IPS-18a (cell line): ENCODE results near the gene APBA3.

Experiments used
- H3K27ac ChIP-seq: one replicate; pipeline ENCODE4 v1.5.1; 2013; ENCODE audit warnings: low read length
- H3K27me3 ChIP-seq: one replicate; pipeline ENCODE4 v1.6.1; 2013; ENCODE audit warnings: mild to moderate bottlenecking, low read length; ENCODE audit not compliant: control insufficient read depth, insufficient read depth
- H3K36me3 ChIP-seq: one replicate; pipeline ENCODE4 v1.6.1; 2013; ENCODE audit warnings: low read depth, low read length; ENCODE audit not compliant: control insufficient read depth
- H3K4me1 ChIP-seq: one replicate; pipeline ENCODE4 v1.6.1; 2013; ENCODE audit warnings: low read depth, low read length; ENCODE audit not compliant: control insufficient read depth
- H3K4me3 ChIP-seq: one replicate; pipeline ENCODE4 v1.5.1; 2013; ENCODE audit warnings: low read length
- H3K9ac ChIP-seq: one replicate; pipeline ENCODE4 v1.6.1; 2013; ENCODE audit warnings: mild to moderate bottlenecking, low read length, moderate library complexity
- H3K9me3 ChIP-seq: one replicate; pipeline ENCODE4 v1.6.1; 2013; ENCODE audit warnings: low read depth, low read length; ENCODE audit not compliant: control insufficient read depth

Gene APBA3

DNA sequence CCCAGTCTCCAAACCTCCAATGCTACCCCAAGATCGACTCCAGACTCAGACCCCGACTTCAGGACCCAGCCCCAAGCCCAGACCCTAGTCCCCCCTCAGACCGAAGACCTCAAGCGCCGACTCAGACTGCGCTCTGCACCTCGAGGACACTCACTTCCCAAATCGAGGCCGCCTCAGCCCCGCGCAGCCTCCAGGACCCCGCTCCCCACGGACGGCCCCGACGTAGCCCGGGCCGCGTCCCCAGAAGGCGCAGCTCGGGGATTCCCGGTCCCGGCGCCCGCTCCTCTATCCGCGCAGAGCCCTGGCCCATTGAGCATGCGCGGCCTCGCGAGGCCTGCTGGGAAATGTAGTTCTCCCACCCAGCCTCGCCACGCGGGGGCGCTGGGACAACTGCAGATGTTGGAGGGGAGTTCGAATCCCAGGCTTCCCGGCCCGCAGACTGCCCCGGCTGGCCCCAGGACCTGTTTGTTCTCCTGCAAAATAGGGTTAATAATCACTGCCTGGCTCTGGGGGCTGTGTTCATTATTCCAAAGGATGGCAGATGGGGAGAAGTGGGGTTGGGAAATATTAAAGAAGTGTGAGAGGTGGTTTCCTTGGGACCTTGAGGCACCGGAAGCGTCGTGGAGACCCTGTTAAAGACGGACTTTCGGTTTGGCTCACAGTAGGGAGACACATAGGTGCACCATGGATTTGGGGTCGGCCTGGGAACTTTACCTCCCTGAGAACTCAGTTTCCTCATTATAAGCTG, at the start of gene APBA3:
Gene APBA3, minus strand, starts transcription at position 311 of the 748 bp plus-strand sequence. CDS start 1,428 bp downstream, outside the sequence.
- Histone ChIP-seq H3K9me3 (no peaks in the 10 kb centered on the region), H3K9ac (peak within 1 kb of the TSS; percentile 90), H3K27me3 (no peaks in the 10 kb centered on the region), H3K36me3 (peaks cover 10% of the 10 kb centered on the region), H3K4me3 (peak within 1 kb of the TSS; percentile 99), H3K27ac (peak within 1 kb of the TSS; percentile 68), H3K4me1 (no peaks in the 10 kb centered on the region)

- H3K4me1 ChIP-seq, result no peaks in the 10 kb centered on the region
- H3K27me3 ChIP-seq, result no peaks in the 10 kb centered on the region
- H3K4me3 ChIP-seq, result no peak overlapping the region
- H3K9ac ChIP-seq, result no peak overlapping the region
- H3K36me3 ChIP-seq, result no peaks in the 10 kb centered on the region
- no peaks in the 10 kb centered on the region for H3K9me3 ChIP-seq
- no peak overlapping the region for H3K27ac ChIP-seq
These were observed 49.3 kb upstream of the APBA3 start for GRCh38 chr19:3810708-3811355.

DNA sequence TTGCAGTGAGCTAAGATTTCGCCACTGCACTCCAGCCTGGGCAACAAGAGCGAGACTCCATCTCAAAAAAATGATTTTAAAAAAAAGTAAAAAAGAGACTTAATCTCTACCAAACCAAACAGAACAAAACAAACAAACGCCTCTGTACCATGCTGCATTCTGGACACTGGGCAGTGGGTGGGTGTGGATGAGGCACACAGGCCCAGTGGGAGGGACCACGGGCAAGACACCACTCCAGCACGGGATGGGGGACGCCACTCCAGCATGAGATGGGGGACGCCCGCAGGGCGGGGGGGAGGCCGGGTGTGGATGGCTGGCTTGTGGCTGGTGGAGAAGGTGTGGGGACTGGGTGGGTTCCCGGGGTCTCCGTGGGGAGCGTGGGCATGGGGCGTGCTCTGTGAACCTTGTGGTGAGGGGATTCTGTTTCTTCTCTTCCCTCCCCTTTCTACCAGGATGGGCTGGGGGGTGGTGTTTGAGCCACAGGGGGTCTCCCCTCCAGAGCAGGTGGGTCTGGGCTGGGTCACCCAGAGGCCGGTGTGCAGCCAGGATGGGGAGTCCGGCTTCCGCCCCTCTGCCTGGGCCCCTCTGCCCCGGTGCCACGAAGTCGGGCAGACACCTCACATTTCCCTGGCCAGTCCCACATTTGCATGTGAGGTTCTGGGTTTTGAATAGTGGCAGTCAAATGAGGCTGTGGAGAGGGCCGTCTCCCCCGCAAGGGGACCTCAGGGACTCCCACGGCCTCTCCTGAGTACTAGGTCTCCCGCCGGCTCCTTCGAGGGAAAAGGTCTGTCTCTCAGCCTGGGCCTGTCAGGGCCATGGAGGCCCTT, 48.6 kb upstream of the APBA3 start:
- no peaks in the 10 kb centered on the region for H3K27me3 ChIP-seq
- H3K4me3 ChIP-seq, result no peak overlapping the region
- H3K27ac ChIP-seq, result no peak overlapping the region
- H3K4me1 ChIP-seq, result no peaks in the 10 kb centered on the region
- no peak overlapping the region for H3K9ac ChIP-seq
- no peaks in the 10 kb centered on the region for H3K36me3 ChIP-seq
- no peaks in the 10 kb centered on the region for H3K9me3 ChIP-seq

DNA sequence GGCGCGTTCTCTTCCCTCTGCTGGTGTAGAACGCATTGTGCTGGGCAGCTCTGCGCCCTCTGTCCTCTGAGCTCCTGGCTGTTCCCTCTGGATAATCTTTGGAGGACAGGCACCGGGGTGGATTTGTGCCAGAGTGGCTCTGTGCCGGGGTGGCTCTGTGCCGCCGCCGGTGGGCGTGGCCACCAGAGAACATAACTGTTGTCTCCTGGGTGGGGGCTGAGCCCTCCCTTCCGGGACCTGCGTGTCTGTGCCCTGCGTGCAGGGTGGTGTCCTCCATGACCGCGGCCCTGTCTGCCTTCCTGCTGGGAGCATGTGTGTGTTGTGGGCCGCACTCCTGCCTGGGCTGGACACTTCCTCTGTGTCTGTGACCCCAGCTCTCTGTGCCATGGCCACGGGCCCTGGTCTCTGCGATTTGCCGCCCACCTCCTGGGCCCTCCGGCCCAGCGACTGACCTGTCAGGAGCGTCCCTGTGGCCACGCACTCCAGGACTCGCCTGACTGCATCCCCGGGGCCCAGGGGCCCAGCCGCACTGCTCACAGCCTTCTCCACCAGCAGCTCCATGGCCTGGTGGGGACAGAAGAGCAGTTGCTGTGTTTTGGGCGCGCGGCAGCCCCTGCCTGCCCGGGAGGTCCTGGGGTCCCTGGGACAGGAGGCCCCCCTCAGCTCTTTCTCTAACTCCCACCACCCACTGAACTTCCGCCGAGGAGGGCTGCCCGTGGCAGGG, 47.1 kb upstream of the APBA3 start:
- Histone ChIP-seq H3K9ac (no peak overlapping the region), H3K36me3 (no peaks in the 10 kb centered on the region), H3K27me3 (no peaks in the 10 kb centered on the region), H3K9me3 (no peaks in the 10 kb centered on the region), H3K4me1 (no peaks in the 10 kb centered on the region), H3K27ac (no peak overlapping the region), H3K4me3 (no peak overlapping the region)

DNA sequence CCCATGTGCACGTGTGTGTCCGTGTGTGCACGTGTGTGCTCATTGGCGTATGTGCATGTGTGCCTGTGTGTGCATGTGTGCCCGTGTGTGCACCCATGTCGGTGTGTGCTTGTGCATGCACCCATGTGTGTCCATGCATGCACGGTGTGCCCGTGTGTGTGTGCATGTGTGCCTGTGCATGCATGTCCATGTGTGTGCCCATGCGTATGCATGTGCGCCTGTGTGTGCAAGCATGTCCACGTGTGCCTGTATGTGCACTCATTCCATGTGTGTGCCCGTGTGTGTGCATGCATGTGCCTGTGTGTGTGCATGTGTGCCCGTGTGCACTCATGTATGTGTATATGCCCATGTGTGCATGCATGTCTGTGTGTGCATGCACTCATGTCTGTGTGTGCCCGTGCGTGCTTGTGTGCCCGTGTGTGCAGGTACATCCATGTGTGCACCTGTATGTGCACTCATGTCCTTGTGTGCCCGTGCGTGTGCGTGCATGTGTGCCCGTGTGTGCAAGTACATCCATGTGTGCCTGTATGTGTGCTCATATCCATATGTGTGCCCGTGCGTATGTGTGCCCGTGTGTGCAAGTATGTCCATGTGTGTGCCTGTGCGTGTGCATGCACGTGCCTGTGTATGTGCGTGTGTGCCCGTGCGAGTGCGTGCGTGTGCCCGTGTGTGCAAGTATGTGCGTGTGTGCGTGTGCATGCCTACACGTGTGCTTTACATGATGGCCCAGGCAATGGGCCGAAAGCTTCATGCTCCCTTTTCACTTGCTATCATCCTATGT, 46.3 kb upstream of the APBA3 start:
- H3K4me1 ChIP-seq, result no peaks in the 10 kb centered on the region
- H3K27me3 ChIP-seq, result peaks cover 4% of the 10 kb centered on the region
- H3K9me3 ChIP-seq, result no peaks in the 10 kb centered on the region
- no peak overlapping the region for H3K9ac ChIP-seq
- no peak overlapping the region for H3K27ac ChIP-seq
- H3K4me3 ChIP-seq, result no peak overlapping the region
- H3K36me3 ChIP-seq, result no peaks in the 10 kb centered on the region

GRCh38 chr19:3807131-3807480, 45.6 kb upstream of the APBA3 start:
- Histone ChIP-seq H3K36me3 (no peaks in the 10 kb centered on the region), H3K4me3 (no peak overlapping the region), H3K27me3 (peaks cover 10% of the 10 kb centered on the region), H3K4me1 (no peaks in the 10 kb centered on the region), H3K9me3 (no peaks in the 10 kb centered on the region), H3K9ac (no peak overlapping the region), H3K27ac (no peak overlapping the region)

GRCh38 chr19:3805859-3806258, 44.4 kb upstream of the APBA3 start:
- no peaks in the 10 kb centered on the region for H3K9me3 ChIP-seq
- no peaks in the 10 kb centered on the region for H3K36me3 ChIP-seq
- H3K27ac ChIP-seq, result no peak overlapping the region
- H3K27me3 ChIP-seq, result peaks cover 23% of the 10 kb centered on the region
- H3K9ac ChIP-seq, result no peak overlapping the region
- H3K4me3 ChIP-seq, result no peak overlapping the region
- no peaks in the 10 kb centered on the region for H3K4me1 ChIP-seq

DNA sequence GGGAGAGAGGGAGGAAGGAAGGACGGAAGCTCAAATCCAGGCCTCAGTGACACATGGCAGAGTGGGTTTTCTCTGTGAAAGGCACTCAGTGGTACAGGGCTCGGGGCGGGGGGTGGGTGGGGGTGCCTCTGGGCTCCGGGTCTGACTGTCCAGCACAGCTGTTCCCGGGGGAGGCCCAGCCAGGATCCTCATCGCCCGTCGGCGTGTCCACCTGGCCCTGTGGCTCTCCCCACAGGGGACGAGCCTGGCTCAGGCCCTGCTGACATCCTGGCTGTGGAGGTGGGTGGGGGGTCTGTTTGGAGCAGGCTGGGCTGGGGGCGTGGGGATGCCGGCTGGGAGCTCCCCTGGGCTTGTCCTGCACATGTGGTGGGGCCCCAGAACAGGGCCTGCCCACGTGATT, 42.9 kb upstream of the APBA3 start:
- H3K27me3 ChIP-seq, result peaks cover 32% of the 10 kb centered on the region
- H3K4me1 ChIP-seq, result no peaks in the 10 kb centered on the region
- H3K9me3 ChIP-seq, result no peaks in the 10 kb centered on the region
- no peak overlapping the region for H3K9ac ChIP-seq
- no peaks in the 10 kb centered on the region for H3K36me3 ChIP-seq
- no peak overlapping the region for H3K4me3 ChIP-seq
- no peak overlapping the region for H3K27ac ChIP-seq

GRCh38 chr19:3803986-3804385, 42.5 kb upstream of the APBA3 start:
- Histone ChIP-seq H3K9me3 (no peaks in the 10 kb centered on the region), H3K4me3 (no peak overlapping the region), H3K9ac (no peak overlapping the region), H3K36me3 (no peaks in the 10 kb centered on the region), H3K4me1 (no peaks in the 10 kb centered on the region), H3K27ac (no peak overlapping the region), H3K27me3 (peaks cover 37% of the 10 kb centered on the region)

GRCh38 chr19:3803114-3803888, 41.8 kb upstream of the APBA3 start:
- Histone ChIP-seq H3K9ac (no peak overlapping the region), H3K9me3 (no peaks in the 10 kb centered on the region), H3K4me1 (no peaks in the 10 kb centered on the region), H3K27ac (no peak overlapping the region), H3K27me3 (peaks cover 38% of the 10 kb centered on the region), H3K4me3 (no peak overlapping the region), H3K36me3 (no peaks in the 10 kb centered on the region)
